ENCODE results near the gene TSGA10. TPM values are rescaled to one million over a fixed set of nuclear protein-coding genes. Genes with fewer than 3 reads are reported as not detected.

The TSGA10 gene
- total and polyA plus RNA-seq, 11 donors: 0.75 to 63.7 (median 2.8) TPM

DNA sequence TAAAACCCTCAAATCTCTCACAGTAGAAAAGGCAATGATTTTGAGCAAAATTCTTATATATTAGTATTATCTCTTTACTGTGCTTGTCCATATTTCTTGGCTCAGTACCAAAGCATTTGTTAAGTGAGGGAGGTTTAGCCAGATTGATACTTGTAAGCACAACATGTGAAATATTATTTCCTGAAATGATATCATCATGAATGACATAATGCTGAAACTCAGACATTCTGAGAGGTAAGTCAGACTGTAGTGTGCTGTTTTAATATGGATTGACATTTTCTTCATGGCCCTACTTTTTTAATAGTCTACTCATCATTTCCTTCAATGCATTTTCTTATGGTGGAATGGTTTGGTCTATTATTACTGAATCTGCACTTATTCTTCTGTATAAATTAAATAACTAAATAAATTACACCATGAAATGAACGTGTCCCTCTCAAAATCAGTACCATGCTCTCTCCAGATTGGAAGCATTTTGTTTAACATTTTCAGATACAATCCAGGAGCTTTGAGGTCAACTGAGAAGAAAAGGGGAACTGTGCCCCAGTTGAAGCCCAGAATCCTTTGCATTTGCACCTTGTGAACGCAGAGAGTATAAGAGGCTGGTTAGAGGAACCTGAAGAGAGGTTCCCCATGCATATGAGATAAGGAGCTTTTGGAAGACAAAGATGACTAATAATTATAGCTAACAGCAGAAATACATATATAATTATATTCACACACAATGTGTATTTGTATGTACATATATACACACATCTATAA, 168.7 kb downstream of the TSGA10 start:
- TF ChIP-seq POLR2A (IDR thresholded peaks at IDR 0.05): no peak
- TF ChIP-seq, protein P1, sequence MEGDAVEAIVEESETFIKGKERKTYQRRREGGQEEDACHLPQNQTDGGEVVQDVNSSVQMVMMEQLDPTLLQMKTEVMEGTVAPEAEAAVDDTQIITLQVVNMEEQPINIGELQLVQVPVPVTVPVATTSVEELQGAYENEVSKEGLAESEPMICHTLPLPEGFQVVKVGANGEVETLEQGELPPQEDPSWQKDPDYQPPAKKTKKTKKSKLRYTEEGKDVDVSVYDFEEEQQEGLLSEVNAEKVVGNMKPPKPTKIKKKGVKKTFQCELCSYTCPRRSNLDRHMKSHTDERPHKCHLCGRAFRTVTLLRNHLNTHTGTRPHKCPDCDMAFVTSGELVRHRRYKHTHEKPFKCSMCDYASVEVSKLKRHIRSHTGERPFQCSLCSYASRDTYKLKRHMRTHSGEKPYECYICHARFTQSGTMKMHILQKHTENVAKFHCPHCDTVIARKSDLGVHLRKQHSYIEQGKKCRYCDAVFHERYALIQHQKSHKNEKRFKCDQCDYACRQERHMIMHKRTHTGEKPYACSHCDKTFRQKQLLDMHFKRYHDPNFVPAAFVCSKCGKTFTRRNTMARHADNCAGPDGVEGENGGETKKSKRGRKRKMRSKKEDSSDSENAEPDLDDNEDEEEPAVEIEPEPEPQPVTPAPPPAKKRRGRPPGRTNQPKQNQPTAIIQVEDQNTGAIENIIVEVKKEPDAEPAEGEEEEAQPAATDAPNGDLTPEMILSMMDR (IDR thresholded peaks at IDR 0.05): no peak
- H3K27me3 ChIP-seq: no peaks in the 10 kb centered on the region
- DNase-seq (no peak), ATAC-seq (no peak)
- H3K27ac ChIP-seq: no peak overlapping the region
- no peaks in the 10 kb centered on the region for H3K4me1 ChIP-seq
- 63 to 77% (median 70%) methylated on average over 2 of the region's 2 CpGs for WGBS, 4 donors
- no peak overlapping the region for H3K4me3 ChIP-seq
- intact Hi-C loops (cut with DNase I): no loop called here
- H3K9me3 ChIP-seq: no peaks in the 10 kb centered on the region
- no peaks in the 10 kb centered on the region for H3K36me3 ChIP-seq

DNA sequence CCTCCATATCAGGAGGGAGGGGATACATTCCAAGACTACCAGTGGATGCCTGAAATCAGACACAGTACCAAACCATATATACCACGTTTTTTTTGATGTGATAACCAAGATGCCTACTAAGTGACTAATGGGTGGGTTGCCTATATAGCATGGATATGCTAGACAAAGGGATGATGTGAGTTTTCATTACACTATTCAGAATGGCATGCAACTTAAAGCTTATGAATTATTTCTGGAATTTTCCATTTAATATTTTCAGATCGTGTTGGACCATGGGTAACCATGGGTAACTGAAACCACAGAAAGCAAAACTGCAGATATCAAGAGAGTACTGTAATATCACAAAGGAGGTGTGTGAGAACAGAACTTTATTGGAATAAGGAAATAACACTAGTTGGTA, 179.1 kb downstream of the TSGA10 start:
- H3K27ac ChIP-seq: no peak overlapping the region
- no peaks in the 10 kb centered on the region for H3K36me3 ChIP-seq
- ATAC-seq (no peak), DNase-seq (no peak)
- no peak overlapping the region for H3K4me3 ChIP-seq
- TF ChIP-seq POLR2A (IDR thresholded peaks at IDR 0.05): no peak
- TF ChIP-seq, protein P1 (IDR thresholded peaks at IDR 0.05): no peak
- no peaks in the 10 kb centered on the region for H3K4me1 ChIP-seq
- 51 to 62% (median 58%) methylated on average over 2 of the region's 2 CpGs for WGBS, 4 donors
- H3K9me3 ChIP-seq: peaks cover 0 to 42% (median 18%) of the 10 kb centered on the region in 12 donors
- intact Hi-C loops (cut with DNase I): no loop called here
- H3K27me3 ChIP-seq: no peaks in the 10 kb centered on the region

DNA sequence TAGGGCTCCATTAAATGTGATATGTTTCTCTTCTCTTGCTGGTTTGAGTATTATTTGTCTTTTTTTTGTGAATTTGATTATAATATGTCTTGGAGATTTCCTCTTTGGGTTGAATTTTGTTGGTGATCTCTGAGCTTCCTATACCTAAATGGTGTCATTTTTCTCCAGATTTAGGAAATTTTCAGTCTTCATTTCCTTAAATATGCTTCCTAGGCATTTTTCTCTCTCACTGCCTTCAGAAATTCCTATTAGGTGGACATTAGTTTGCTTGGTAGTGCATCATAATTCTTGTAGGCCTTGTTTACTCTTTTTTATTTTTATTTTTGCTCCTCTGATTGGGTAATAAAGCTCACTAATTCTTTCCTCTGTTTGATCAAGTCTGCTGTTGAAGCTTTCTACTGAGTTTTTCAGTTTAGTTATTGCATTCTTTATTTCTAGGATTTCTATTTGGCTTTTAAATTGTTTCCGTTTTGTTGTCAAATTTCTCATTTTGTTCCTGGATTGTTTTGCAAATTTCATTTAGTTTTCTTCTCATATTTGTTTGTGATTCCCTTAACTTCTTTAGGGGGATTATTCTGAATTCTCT, 182.1 kb downstream of the TSGA10 start:
- peaks cover 0 to 64% (median 26%) of the 10 kb centered on the region in 12 donors for H3K9me3 ChIP-seq
- intact Hi-C loops (cut with DNase I): no loop called here
- no peak overlapping the region for H3K4me3 ChIP-seq
- DNase-seq: no peak
- H3K36me3 ChIP-seq: no peaks in the 10 kb centered on the region
- H3K27ac ChIP-seq: no peak overlapping the region
- TF ChIP-seq POLR2A (IDR thresholded peaks at IDR 0.05): no peak
- TF ChIP-seq, protein P1 (IDR thresholded peaks at IDR 0.05): no peak
- no peaks in the 10 kb centered on the region for H3K27me3 ChIP-seq
- ATAC-seq: no peak
- no peaks in the 10 kb centered on the region for H3K4me1 ChIP-seq
- 89 to 92% (median 92%) methylated on average over 1 of the region's 1 CpG for WGBS, 4 donors

DNA sequence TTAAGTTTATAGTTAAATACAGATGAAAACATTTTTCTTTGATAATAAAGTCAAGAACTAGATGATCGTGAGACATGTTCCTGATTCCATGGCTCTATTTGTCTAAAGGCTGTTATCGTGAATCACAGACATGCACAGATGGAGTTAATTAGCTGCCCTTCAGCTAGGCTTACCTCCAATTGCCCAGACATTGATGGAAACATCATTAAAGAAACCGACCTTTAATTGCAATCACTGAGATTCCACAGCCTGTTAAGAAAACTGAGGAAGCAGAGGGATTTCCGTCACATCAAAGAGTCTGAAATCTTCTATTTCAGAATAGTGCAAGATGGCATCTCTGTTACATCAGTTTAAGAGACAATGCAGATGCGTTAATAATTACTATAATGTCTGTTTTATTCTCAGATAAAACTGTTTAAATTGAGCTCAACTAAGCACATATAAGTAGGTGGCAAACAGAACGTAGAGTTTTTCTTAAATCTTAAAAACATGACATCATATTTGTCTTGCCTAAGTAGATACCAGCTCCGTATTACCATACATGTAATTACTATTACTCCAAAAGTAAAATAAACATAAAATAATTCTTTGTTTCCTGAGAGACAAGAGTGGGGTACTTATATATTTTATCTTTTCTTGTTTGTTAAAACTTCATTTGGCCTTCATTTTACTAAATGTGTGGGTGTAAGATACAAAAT, 194.8 kb downstream of the TSGA10 start:
- H3K36me3 ChIP-seq: no peaks in the 10 kb centered on the region
- no peak for DNase-seq
- 59 to 73% (median 66%) methylated on average over 7 of the region's 7 CpGs for WGBS, 4 donors
- no peak for TF ChIP-seq POLR2A (IDR thresholded peaks at IDR 0.05)
- TF ChIP-seq, protein P1 (IDR thresholded peaks at IDR 0.05): no peak
- H3K4me3 ChIP-seq: no peak overlapping the region
- no peak for ATAC-seq
- peaks cover 0 to 7% (median 0%) of the 10 kb centered on the region in 12 donors for H3K9me3 ChIP-seq
- intact Hi-C loops (cut with DNase I): no loop called here
- H3K4me1 ChIP-seq: no peaks in the 10 kb centered on the region
- H3K27me3 ChIP-seq: peaks cover 0 to 11% (median 0%) of the 10 kb centered on the region in 9 donors
- H3K27ac ChIP-seq: no peak overlapping the region
